CD14-positive monocyte (primary cell): Measurements from ENCODE around the gene CXorf66. TPM values are rescaled to one million over a fixed set of nuclear protein-coding genes. Genes with fewer than 3 reads are reported as not detected.

Source experiments
- DNase-seq, 3 donors: peaks; one replicate each; pipeline ENCODE4 v3.0.0-alpha.2; 2011 to 2022
- H2AFZ ChIP-seq: 2 replicates; pipeline ENCODE4 v1.6.0; 2012; ENCODE audit warnings: mild to moderate bottlenecking, low read depth, low read length, inconsistent platforms; ENCODE audit not compliant: insufficient read depth, poor library complexity, severe bottlenecking
- H3K27ac ChIP-seq, 2 donors: 1 replicate in 1 of 2; 2 replicates in 1 of 2; pipeline ENCODE4 v1.5.1; 2012 to 2013; ENCODE audit warnings: low read length in 2 of 2, control low read depth in 1 of 2, inconsistent platforms in 1 of 2, low read depth in 1 of 2, mild to moderate bottlenecking in 1 of 2
- H3K27me3 ChIP-seq, 2 donors: one replicate each; pipeline versions ENCODE4 v1.6.0 to v1.6.1; 2011 to 2013; ENCODE audit warnings: low read length in 2 of 2; ENCODE audit not compliant: control insufficient read depth in 2 of 2, insufficient read depth in 2 of 2
- H3K36me3 ChIP-seq, 2 donors: replicated peaks in 1 of 2; 1 replicate in 1 of 2; 2 replicates in 1 of 2; pipeline versions ENCODE4 v1.5.1 to v1.6.1; 2012 to 2013; ENCODE audit warnings: low read length in 2 of 2, control low read depth in 1 of 2, inconsistent platforms in 1 of 2, mild to moderate bottlenecking in 1 of 2; ENCODE audit not compliant: insufficient read depth in 2 of 2, control insufficient read depth in 1 of 2
- H3K4me1 ChIP-seq, 2 donors: 1 replicate in 1 of 2; 2 replicates in 1 of 2; pipeline versions ENCODE4 v1.5.1 to v1.6.1; 2012 to 2013; ENCODE audit warnings: low read length in 2 of 2, control low read depth in 1 of 2, inconsistent platforms in 1 of 2, mild to moderate bottlenecking in 1 of 2, moderate library complexity in 1 of 2; ENCODE audit not compliant: insufficient read depth in 2 of 2, control insufficient read depth in 1 of 2
- H3K4me2 ChIP-seq: replicated peaks from 2 replicates; pipeline ENCODE3; 2012; ENCODE audit warnings: low read length, moderate library complexity, mild to moderate bottlenecking; ENCODE audit not compliant: poor library complexity, severe bottlenecking; ENCODE audit errors: extremely low read depth
- H3K4me3 ChIP-seq, 3 experiments: fragments of 200-600 bp in 1 of 3; sonication (generic) in 1 of 3; replicated peaks in 1 of 3; 1 replicate in 2 of 3; 2 replicates in 1 of 3; pipeline ENCODE4 v1.5.1; 2011 to 2013; ENCODE audit warnings: low read length in 3 of 3, mild to moderate bottlenecking in 3 of 3, control low read depth in 2 of 3, low read depth in 2 of 3, inconsistent platforms in 1 of 3, moderate library complexity in 1 of 3
- H3K79me2 ChIP-seq: 2 replicates; pipeline ENCODE4 v1.6.0; 2012; ENCODE audit warnings: mild to moderate bottlenecking, control low read depth, inconsistent platforms, low read length, moderate library complexity; ENCODE audit not compliant: insufficient read depth
- H3K9ac ChIP-seq: 2 replicates; pipeline ENCODE4 v1.6.0; 2017; ENCODE audit warnings: low read length, mild to moderate bottlenecking; ENCODE audit not compliant: insufficient read depth, poor library complexity, severe bottlenecking
- H3K9me3 ChIP-seq, 2 donors: replicated peaks in 1 of 2; 1 replicate in 1 of 2; 2 replicates in 1 of 2; pipeline versions ENCODE4 v1.5.1 to v1.6.1; 2012 to 2013; ENCODE audit warnings: low read length in 2 of 2, control low read depth in 1 of 2; ENCODE audit not compliant: control insufficient read depth in 1 of 2, insufficient read depth in 1 of 2
- H4K20me1 ChIP-seq: 2 replicates; pipeline ENCODE4 v1.6.0; 2012; ENCODE audit warnings: mild to moderate bottlenecking, low read length, control low read depth, moderate library complexity; ENCODE audit not compliant: insufficient read depth
- H3K27ac Mint-ChIP-seq, 7 donors: one replicate each; pipeline ENCODE4 v1.8.0; 2020; ENCODE audit warnings: mild to moderate bottlenecking in 7 of 7, mixed read lengths in 7 of 7, moderate library complexity in 6 of 7, inconsistent platforms in 2 of 7
- H3K27me3 Mint-ChIP-seq, 3 donors: one replicate each; pipeline ENCODE4 v1.8.0; 2021 to 2022; ENCODE audit warnings: low read depth in 3 of 3, mild to moderate bottlenecking in 3 of 3, mixed read lengths in 3 of 3, moderate library complexity in 3 of 3, inconsistent platforms in 1 of 3
- H3K36me3 Mint-ChIP-seq, 2 donors: one replicate each; pipeline ENCODE4 v1.8.0; 2020; ENCODE audit warnings: mixed read lengths in 2 of 2, inconsistent platforms in 1 of 2, mild to moderate bottlenecking in 1 of 2
- H3K4me1 Mint-ChIP-seq: one replicate; pipeline ENCODE4 v1.8.0; 2020; ENCODE audit warnings: mild to moderate bottlenecking, mixed read lengths
- H3K4me3 Mint-ChIP-seq, 2 donors: one replicate each; pipeline ENCODE4 v1.8.0; 2020; ENCODE audit warnings: mild to moderate bottlenecking in 2 of 2, mixed read lengths in 2 of 2, moderate library complexity in 1 of 2
- H3K9me3 Mint-ChIP-seq, 7 donors: one replicate each; pipeline ENCODE4 v1.8.0; 2020 to 2022; ENCODE audit warnings: mixed read lengths in 7 of 7, mild to moderate bottlenecking in 6 of 7, moderate library complexity in 6 of 7, inconsistent platforms in 2 of 7
- CTCF ChIP-seq: fragments of 200-600 bp; IDR thresholded peaks from one replicate; pipeline ENCODE4 v1.8.0; 2022; ENCODE audit warnings: antibody characterized with exemption, mild to moderate bottlenecking
- WGBS: methylation state at CpG from one replicate; pipeline ENCODE4 v1.1.5; 2013; ENCODE audit warnings: missing lambda C conversion rate; ENCODE audit not compliant: insufficient coverage; 5-methylcytosine and 5-hydroxymethylcytosine counted together
- intact Hi-C, 2 donors: fragments of 100-400 bp; cut with micrococcal nuclease; formaldehyde crosslinking; loops; one replicate each; pipeline versions ENCODE4 v1.15.0 to v1.15.1; 2023
- polyA plus RNA-seq, 3 donors: library from polyadenylated mRNA; depleted of rRNA in 1 of 3; unstranded in 2 of 3; stranded (reverse) in 1 of 3; fragments of 300-500 nt in 2 of 3; fragments of >200 nt in 1 of 3; fragmentation: Illumina TruSeq in 2 of 3; gene quantifications; 1 replicate in 2 of 3; 2 replicates in 1 of 3; pipeline ENCODE4 v1.2.3, GENCODE V29; 2012 to 2021

Gene CXorf66
- polyA plus RNA-seq, 3 donors, result not detected

- Mint-ChIP-seq H3K27me3 (peaks cover 0 to 4% (median 0%) of the 10 kb centered on the region in 3 donors), H3K4me1 (peaks cover 20% of the 10 kb centered on the region), H3K27ac (peak overlapping the region in 4 of 7 donors; percentile 16 to 73 (median 47)), H3K4me3 (peak overlapping the region; percentile 80 to 81), H3K9me3 (peaks cover 0 to 9% (median 2%) of the 10 kb centered on the region in 7 donors), H3K36me3 (peaks cover 0 to 3% of the 10 kb centered on the region in 2 donors)
- no peak for TF ChIP-seq CTCF
- peak overlapping the region; percentile 70 for H3K4me2 ChIP-seq
- intact Hi-C loops, result no loop called here
- no peaks in the 10 kb centered on the region for H3K36me3 ChIP-seq
- peaks cover 8 to 12% of the 10 kb centered on the region in 2 donors for H3K4me1 ChIP-seq
- H4K20me1 ChIP-seq, result peaks cover 29% of the 10 kb centered on the region
- peak overlapping the region; percentile 65 for H2AFZ ChIP-seq
- no peak overlapping the region for H3K27ac ChIP-seq
- DNase-seq, result peak in 1 of 3 donors; percentile 7
- H3K9me3 ChIP-seq, result no peaks in the 10 kb centered on the region
- peak overlapping the region; percentile 83 for H3K9ac ChIP-seq
- WGBS, result 0% methylated on average over 22 of the region's 33 CpGs
- H3K27me3 ChIP-seq, result no peaks in the 10 kb centered on the region
- peak overlapping the region; percentile 43 to 86 (median 67) for H3K4me3 ChIP-seq
- H3K79me2 ChIP-seq, result peaks cover 23% of the 10 kb centered on the region
Measured at GRCh38 chrX:139931646-139932072, 33.7 kb downstream of the CXorf66 start.

- WGBS, result 0% methylated on average over 4 of the region's 27 CpGs
- H3K79me2 ChIP-seq, result peaks cover 28% of the 10 kb centered on the region
- no peak overlapping the region for H3K27ac ChIP-seq
Measured at GRCh38 chrX:139930916-139931645, 34.2 kb downstream of the CXorf66 start.

More at GRCh38 chrX:139930916-139931645, 34.2 kb downstream of the CXorf66 start:
- H3K36me3 ChIP-seq, result no peaks in the 10 kb centered on the region
- peak overlapping the region; percentile 80 to 81 for H3K4me3 Mint-ChIP-seq
- peaks cover 0 to 9% (median 2%) of the 10 kb centered on the region in 7 donors for H3K9me3 Mint-ChIP-seq
- no peak for TF ChIP-seq CTCF
- no peaks in the 10 kb centered on the region for H3K9me3 ChIP-seq
- H3K4me1 ChIP-seq, result peaks cover 8 to 12% of the 10 kb centered on the region in 2 donors
- H3K4me1 Mint-ChIP-seq, result peaks cover 20% of the 10 kb centered on the region
- H3K27me3 ChIP-seq, result no peaks in the 10 kb centered on the region
- peak overlapping the region; percentile 83 for H3K9ac ChIP-seq
- peaks cover 0 to 3% of the 10 kb centered on the region in 2 donors for H3K36me3 Mint-ChIP-seq
- H3K27ac Mint-ChIP-seq, result peak overlapping the region in 3 of 7 donors; percentile 26 to 73 (median 68)
- peaks cover 29% of the 10 kb centered on the region for H4K20me1 ChIP-seq
- H3K27me3 Mint-ChIP-seq, result peaks cover 0 to 4% (median 0%) of the 10 kb centered on the region in 3 donors
- peak in 2 of 3 donors; percentile 11 to 15 for DNase-seq
- peak overlapping the region; percentile 65 for H2AFZ ChIP-seq
- intact Hi-C loops, result no loop called here
- H3K4me2 ChIP-seq, result peak overlapping the region; percentile 70
- peak overlapping the region; percentile 43 to 86 (median 67) for H3K4me3 ChIP-seq
